ENCODE data around the gene SIAH1. TPM values are rescaled to one million over a fixed set of nuclear protein-coding genes. Genes with fewer than 3 reads are reported as not detected.
A peak's percentile ranks its signal among the peaks of the same experiment; 100 is the strongest.

The SIAH1 gene
- total and polyA plus RNA-seq, 9 of the 15 experiments (the other 6 are each of a cell fraction or from before 2014, with no cell fraction given): 4.1 to 14.3 (median 12.5) TPM

- peak; percentile 84 for TF ChIP-seq ZNF197 (CRISPR knock-in tag; IDR thresholded peaks at IDR 0.05; ENCODE audit: low read depth)
- no peak for TF ChIP-seq ZNF212 (CRISPR knock-in tag; IDR thresholded peaks at IDR 0.05)
- no peak for TF ChIP-seq TBL1XR1 (IDR thresholded peaks at IDR 0.05; ENCODE audit: low read length in 2 of 2)
- TF ChIP-seq ZNF586 (CRISPR knock-in tag; conservative IDR thresholded peaks at IDR 0.05): no peak
- no peak for TF ChIP-seq ZFP36 (IDR thresholded peaks at IDR 0.05; ENCODE audit: low read depth, low read length, partially characterized antibody)
- peak; percentile 80 for TF ChIP-seq POLR2A (conservative IDR thresholded peaks at IDR 0.05)
- TF ChIP-seq CTBP1 (IDR thresholded peaks at IDR 0.05; ENCODE audit: borderline replicate concordance): peak; percentile 90; the same call in 1 of the 2 replicates
- TF ChIP-seq MBD1 (CRISPR knock-in tag; IDR thresholded peaks at IDR 0.05): no peak
- peak; percentile 90 to 92 for TF ChIP-seq NRF1 (conservative IDR thresholded peaks at IDR 0.05 in 1 of 2, IDR thresholded peaks at IDR 0.05 in 1 of 2)
- TF ChIP-seq BDP1 (IDR thresholded peaks at IDR 0.05; ENCODE audit: insufficient read depth, insufficient read length): no peak
- TF ChIP-seq STAT5A (IDR thresholded peaks at IDR 0.05; ENCODE audit: borderline replicate concordance, low read length): no peak
- TF ChIP-seq ZBTB7A (IDR thresholded peaks at IDR 0.05; ENCODE audit: borderline replicate concordance, control insufficient read depth, low read depth, low read length): peak; percentile 93
- no peak for TF ChIP-seq SIRT6 (IDR thresholded peaks at IDR 0.05; ENCODE audit: low read depth, low read length)
- TF ChIP-seq ZNF766 (CRISPR knock-in tag; conservative IDR thresholded peaks at IDR 0.05): peak; percentile 94
- TF ChIP-seq SMARCC2 (IDR thresholded peaks at IDR 0.05; ENCODE audit: low read depth): no peak
- no peak for TF ChIP-seq ZNF780A (CRISPR knock-in tag; IDR thresholded peaks at IDR 0.05)
- no peak for TF ChIP-seq FOXM1 (IDR thresholded peaks at IDR 0.05; ENCODE audit: low read depth)
- TF ChIP-seq FOXM1 (CRISPR knock-in tag; IDR thresholded peaks at IDR 0.05; ENCODE audit: low read depth): no peak
- peak; percentile 56; the same call in 1 of the 2 replicates for TF ChIP-seq ZNF407 (IDR thresholded peaks at IDR 0.05; ENCODE audit: low read depth)
Observed at GRCh38 chr16:48385253-48386150, at the start of gene SIAH1 (continued).

Measured in K562 (cell line).